SK-N-SH (cell line): ENCODE results near the gene PTPN2.

Source experiments
- EZH2phosphoT487 ChIP-seq: fragments of 200-600 bp; sonication (generic); IDR thresholded peaks from 2 replicates; pipeline ENCODE4 v1.6.1; 2017; ENCODE audit warnings: low read depth, mixed run types, mild to moderate bottlenecking, antibody characterized with exemption, moderate library complexity, borderline replicate concordance
- GABPA ChIP-seq: IDR thresholded peaks from 2 replicates; pipeline ENCODE4 v1.4.0; 2012; ENCODE audit warnings: low read depth, mild to moderate bottlenecking
- JUND ChIP-seq: IDR thresholded peaks from 2 replicates; pipeline ENCODE4 v1.4.0; 2012
- NRF1 ChIP-seq: IDR thresholded peaks from 2 replicates; pipeline ENCODE4 v1.6.1; 2012; ENCODE audit warnings: low read depth, mild to moderate bottlenecking, low read length
- SIN3A ChIP-seq: IDR thresholded peaks from 2 replicates; pipeline ENCODE4 v1.6.1; 2012; ENCODE audit warnings: low read depth, mild to moderate bottlenecking, low read length, moderate library complexity, borderline replicate concordance
- TF ChIP-seq, protein P1 (sequence below): fragments of 200-600 bp; sonication (generic); IDR thresholded peaks from 2 replicates; pipeline ENCODE4 v1.6.1; 2017; ENCODE audit warnings: antibody characterized with exemption, mild to moderate bottlenecking, moderate library complexity

GRCh38 chr18:12823892-12824291 lies 60.1 kb downstream of the PTPN2 start:
- no peak for TF ChIP-seq JUND
- no peak for TF ChIP-seq GABPA
- no peak for TF ChIP-seq SIN3A
- TF ChIP-seq, protein P1, sequence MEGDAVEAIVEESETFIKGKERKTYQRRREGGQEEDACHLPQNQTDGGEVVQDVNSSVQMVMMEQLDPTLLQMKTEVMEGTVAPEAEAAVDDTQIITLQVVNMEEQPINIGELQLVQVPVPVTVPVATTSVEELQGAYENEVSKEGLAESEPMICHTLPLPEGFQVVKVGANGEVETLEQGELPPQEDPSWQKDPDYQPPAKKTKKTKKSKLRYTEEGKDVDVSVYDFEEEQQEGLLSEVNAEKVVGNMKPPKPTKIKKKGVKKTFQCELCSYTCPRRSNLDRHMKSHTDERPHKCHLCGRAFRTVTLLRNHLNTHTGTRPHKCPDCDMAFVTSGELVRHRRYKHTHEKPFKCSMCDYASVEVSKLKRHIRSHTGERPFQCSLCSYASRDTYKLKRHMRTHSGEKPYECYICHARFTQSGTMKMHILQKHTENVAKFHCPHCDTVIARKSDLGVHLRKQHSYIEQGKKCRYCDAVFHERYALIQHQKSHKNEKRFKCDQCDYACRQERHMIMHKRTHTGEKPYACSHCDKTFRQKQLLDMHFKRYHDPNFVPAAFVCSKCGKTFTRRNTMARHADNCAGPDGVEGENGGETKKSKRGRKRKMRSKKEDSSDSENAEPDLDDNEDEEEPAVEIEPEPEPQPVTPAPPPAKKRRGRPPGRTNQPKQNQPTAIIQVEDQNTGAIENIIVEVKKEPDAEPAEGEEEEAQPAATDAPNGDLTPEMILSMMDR = no peak
- no peak for TF ChIP-seq EZH2phosphoT487
- no peak for TF ChIP-seq NRF1
